ENCODE results near the gene IL12B.
"Not testable (repeated sequence)": the region's sequence is repeated elsewhere in the genome, so short reads cannot be mapped to it uniquely, and the experiment has no call there.

The IL12B gene

DNA sequence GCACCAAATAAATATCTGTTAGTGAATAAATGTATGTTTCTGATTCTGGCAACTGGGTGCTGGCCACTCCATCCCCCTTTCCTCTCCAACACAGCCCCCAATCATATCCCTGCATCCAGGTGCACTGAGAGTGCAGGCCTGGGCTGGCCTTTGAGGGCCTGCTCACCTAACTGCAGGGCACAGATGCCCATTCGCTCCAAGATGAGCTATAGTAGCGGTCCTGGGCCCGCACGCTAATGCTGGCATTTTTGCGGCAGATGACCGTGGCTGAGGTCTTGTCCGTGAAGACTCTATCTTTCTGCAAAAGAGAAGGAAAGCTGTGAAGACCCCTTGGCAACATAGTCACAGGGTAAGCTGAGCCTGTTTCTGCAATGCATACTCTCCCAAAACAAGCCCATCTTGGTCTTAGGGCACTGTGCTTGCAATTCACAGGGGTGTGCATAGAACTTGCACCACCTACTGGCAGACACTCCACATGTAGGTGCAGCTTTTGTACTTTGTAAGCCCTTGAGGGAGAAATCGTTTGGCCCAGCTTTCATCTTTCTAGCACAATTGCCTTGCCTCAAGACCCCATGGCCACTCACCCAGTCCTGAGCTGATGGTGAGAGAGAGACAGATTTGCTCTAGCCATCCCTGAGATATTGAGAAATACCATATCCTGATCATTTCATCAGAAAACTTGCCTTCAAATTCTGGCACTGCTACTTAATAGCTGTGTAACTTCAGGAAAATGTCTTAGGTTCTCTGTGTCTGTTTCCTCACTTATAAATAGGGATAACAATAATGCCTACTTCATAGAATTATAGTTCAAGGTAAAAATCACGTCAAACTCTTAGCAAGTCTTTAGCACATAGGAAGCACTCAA lies 13.5 kb downstream of the IL12B start:
- no peak overlapping the region for H3K27ac ChIP-seq
- TF ChIP-seq, protein P1, sequence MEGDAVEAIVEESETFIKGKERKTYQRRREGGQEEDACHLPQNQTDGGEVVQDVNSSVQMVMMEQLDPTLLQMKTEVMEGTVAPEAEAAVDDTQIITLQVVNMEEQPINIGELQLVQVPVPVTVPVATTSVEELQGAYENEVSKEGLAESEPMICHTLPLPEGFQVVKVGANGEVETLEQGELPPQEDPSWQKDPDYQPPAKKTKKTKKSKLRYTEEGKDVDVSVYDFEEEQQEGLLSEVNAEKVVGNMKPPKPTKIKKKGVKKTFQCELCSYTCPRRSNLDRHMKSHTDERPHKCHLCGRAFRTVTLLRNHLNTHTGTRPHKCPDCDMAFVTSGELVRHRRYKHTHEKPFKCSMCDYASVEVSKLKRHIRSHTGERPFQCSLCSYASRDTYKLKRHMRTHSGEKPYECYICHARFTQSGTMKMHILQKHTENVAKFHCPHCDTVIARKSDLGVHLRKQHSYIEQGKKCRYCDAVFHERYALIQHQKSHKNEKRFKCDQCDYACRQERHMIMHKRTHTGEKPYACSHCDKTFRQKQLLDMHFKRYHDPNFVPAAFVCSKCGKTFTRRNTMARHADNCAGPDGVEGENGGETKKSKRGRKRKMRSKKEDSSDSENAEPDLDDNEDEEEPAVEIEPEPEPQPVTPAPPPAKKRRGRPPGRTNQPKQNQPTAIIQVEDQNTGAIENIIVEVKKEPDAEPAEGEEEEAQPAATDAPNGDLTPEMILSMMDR (conservative IDR thresholded peaks at IDR 0.05) = peak; percentile 76
- no peak for TF ChIP-seq ZFX (IDR thresholded peaks at IDR 0.05)

DNA sequence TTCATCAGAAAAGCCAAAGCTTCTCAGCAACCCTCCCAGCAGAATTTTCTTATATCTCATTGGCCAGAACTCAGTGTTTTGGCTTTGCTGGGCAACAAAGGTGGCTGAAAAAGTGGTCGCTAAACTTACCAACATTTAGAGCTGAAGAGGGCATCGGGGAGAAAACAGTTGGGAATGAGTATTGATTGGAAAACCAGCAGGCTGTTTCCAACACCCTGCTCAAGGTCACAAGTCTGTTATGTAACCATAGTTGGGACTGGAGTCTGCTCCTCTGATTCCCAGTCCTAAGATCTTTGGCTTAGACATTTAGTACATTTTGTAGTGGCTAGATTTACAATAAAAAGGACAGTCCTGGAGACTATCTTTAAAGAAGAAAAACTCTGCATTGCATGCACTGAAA lies 17.1 kb downstream of the IL12B start:
- no peak for TF ChIP-seq ZFX (IDR thresholded peaks at IDR 0.05)
- TF ChIP-seq, protein P1 (conservative IDR thresholded peaks at IDR 0.05) = no peak
- no peak overlapping the region for H3K27ac ChIP-seq

DNA sequence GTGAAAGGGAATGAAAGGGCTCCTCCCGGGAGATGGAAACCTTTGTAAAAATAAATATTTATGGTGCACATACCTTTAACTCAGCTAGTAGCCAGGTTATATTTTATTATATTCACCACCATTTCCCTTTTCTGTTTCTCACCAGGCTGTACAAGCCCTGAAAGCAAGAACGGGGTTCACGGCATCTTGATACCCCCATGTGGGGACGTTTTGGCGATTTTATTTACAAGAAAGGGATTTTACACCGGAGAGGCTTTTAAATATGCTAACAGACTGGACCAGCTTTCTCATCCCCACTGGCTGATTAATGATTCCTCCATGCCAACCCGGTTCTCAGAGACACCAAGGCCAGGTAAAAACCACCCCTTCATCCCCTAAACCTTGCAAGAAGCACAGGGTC lies 19.2 kb downstream of the IL12B start:
- TF ChIP-seq ZFX (IDR thresholded peaks at IDR 0.05) = no peak
- TF ChIP-seq, protein P1 (conservative IDR thresholded peaks at IDR 0.05) = no peak
- no peak overlapping the region for H3K27ac ChIP-seq

DNA sequence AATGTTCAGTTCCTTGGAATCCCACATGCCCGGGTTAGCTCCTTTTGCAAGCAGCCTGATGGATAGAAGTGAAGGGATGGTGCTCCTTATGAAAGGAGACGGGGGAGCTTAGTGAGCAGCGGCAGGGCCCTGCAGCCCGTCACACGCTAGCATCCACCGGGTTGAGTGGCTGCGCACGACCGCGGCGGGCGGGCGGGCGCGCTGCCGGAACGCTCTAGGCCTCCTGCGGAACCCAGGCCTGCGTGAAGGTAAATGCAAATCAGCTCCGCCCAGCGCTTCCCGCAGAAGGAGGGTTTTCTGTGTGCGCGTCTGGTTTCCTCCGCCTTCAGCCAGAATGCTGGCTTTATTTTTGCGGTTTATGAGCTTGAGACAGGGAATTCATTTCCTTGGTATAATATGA lies 19.8 kb downstream of the IL12B start:
- no peak overlapping the region for H3K27ac ChIP-seq
- TF ChIP-seq ZFX (IDR thresholded peaks at IDR 0.05) = no peak

DNA sequence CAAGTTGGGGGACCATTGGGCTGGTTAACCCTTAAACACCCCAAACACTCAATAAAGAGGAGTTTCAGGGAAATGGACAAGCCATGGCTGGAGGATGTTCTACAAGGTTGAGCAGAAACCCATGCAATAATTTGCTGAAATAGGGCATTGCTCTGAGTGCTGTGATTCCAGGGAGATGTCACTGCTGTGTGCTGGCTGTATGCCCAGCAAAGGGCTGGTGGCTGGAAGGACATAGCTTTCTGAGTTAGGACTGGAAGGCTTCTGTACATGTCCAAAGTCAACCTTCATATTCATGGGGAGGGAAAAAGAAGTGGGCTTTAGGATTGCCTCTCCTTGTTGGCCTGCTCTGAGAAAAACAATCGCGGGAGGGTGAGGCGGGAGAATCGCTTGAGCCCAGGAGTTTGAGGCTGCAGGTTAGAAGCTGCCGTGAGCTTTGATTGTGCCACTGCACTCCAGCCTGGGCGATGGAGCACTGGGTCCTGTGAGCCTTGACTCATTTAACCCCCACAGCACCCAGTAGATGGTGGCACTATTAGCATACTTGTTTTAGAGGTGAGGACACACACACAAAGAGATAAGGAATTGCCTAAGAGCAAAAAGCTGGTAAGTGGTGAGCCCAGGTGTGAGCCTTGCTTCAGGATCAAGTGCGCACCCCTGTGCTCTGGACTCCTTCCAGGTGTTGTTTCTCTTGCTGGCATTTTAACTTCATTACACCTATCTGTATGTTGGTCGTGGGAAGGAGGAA lies 20.4 kb downstream of the IL12B start:
- TF ChIP-seq ZFX (IDR thresholded peaks at IDR 0.05) = no peak
- TF ChIP-seq, protein P1 (conservative IDR thresholded peaks at IDR 0.05) = no peak
- H3K27ac ChIP-seq = no peak overlapping the region

DNA sequence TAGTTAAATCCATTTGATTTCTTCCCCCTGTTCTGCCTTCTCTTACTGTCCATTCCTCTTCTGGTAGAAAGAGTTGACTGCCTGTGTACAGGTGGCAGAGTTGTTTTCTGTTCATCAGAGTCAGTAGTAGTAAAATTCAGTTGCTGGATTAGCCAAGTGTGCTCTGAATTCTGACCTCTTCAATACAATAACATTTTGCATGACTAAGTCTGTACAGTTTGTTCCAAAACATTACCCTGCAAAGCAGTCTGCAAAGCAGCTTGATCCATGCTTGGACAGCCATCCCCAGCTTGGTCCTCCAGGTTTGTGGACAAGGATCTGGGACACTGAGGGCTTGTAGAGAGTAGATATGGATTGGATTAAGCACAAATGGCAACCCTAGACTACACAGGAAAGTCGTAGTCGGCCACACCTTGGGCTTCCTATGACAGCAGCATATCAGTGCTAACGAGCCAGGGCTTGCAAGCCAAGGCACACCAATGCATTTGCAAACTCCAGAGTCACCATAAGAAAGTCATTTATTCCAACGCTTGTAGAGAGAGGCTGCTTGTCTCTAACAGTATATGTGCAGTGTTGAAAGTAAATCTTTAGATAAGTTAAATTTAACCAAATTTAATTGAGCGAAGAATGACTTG lies 25.2 kb downstream of the IL12B start:
- TF ChIP-seq, protein P1 (conservative IDR thresholded peaks at IDR 0.05) = no peak
- no peak for TF ChIP-seq ZFX (IDR thresholded peaks at IDR 0.05)
- no peak overlapping the region for H3K27ac ChIP-seq

DNA sequence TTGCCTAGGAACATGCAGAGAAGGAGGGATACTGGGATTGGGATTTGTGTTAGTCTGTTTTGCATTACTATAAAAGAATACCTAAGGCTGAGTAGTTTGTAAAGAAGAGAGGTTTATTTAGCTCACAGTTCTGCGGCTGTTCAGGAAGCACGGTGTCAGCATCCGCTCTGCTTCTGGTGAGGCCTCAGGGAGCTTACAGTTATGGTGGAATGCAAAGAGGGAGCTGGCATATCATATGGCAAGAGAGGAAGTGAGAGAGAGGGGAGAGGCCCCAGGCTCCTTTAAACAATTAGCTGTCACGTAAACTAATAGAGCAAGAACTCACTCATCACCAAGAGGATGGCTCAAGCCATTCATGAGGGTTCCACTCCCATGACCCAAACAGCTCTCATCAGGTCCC lies 27.0 kb downstream of the IL12B start:
- H3K27ac ChIP-seq = no peak overlapping the region
- TF ChIP-seq ZFX (IDR thresholded peaks at IDR 0.05) = no peak
- TF ChIP-seq, protein P1 (conservative IDR thresholded peaks at IDR 0.05) = no peak

DNA sequence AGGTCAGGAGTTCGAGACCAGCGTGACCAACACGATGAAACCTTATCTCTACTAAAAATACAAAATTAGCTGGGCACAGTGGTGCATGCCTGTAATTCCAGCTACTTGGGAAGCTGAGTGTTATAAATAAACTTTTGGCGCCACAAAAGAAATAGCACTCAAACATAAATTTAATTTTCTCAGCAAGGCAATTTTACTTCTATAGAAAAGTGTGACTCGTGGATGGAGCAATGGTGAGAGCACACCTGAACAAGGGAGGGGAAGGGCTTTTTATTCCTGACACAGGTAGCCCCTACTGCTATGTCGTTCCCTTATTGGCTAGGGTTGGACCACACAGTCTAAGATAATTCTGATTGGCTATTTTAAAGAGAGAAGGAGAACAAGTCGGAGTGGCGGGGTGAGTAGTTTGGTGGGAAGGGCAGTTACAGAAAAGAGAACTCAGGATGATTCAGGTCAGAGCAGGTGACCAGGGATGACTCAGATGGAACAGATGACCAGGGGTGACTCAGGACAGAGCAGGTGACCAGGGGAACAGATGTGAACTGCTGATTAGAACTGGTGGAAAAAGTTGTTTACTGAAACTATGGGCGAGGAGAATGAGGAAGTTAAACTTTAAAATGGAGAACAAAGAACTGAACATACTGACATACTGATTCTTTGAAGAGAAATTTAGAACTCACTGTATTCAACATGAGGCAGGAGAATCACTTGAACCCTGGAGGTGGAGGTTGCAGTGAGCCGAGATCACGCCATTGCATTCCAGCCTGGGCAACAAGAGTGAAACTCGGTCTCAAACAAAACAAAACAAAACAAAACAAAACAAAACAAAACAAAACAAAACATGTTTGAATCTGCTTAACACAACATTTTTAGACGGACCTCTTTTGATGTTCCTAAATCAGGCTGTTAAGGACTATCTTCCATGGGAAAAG lies 28.1 kb downstream of the IL12B start:
- H3K27ac ChIP-seq = not testable (repeated sequence)

Measured in C4-2B (cell line).